Muscle layer of duodenum (tissue), 2 donors: ENCODE measurements around the gene SLC4A3.
"Not testable (repeated sequence)": the region's sequence is repeated elsewhere in the genome, so short reads cannot be mapped to it uniquely, and the experiment has no call there.

ENCODE experiments used
- H3K27ac ChIP-seq: one replicate; pipeline ENCODE4 v1.7.0; 2013; ENCODE audit warnings: mild to moderate bottlenecking, low read length
- H3K27me3 ChIP-seq: one replicate; pipeline ENCODE4 v1.7.0; 2013; ENCODE audit warnings: low read depth, mild to moderate bottlenecking, control low read depth, low read length
- H3K36me3 ChIP-seq, 2 donors: one replicate each; pipeline ENCODE4 v1.7.0; 2013; ENCODE audit warnings: low read length in 2 of 2, control low read depth in 1 of 2, mild to moderate bottlenecking in 1 of 2; ENCODE audit not compliant: insufficient read depth in 2 of 2, control insufficient read depth in 1 of 2
- H3K4me1 ChIP-seq, 2 donors: one replicate each; pipeline ENCODE4 v1.7.0; 2013; ENCODE audit warnings: low read length in 2 of 2, mild to moderate bottlenecking in 2 of 2, control low read depth in 1 of 2, moderate library complexity in 1 of 2; ENCODE audit not compliant: insufficient read depth in 2 of 2, control insufficient read depth in 1 of 2
- H3K4me3 ChIP-seq, 2 donors: one replicate each; pipeline ENCODE4 v1.7.0; 2013; ENCODE audit warnings: low read length in 2 of 2, low read depth in 1 of 2, mild to moderate bottlenecking in 1 of 2
- H3K9me3 ChIP-seq, 2 donors: one replicate each; pipeline ENCODE4 v1.7.0; 2013; ENCODE audit warnings: low read length in 2 of 2, control low read depth in 1 of 2, mild to moderate bottlenecking in 1 of 2; ENCODE audit not compliant: control insufficient read depth in 1 of 2
- donor health status: healthy.

SLC4A3 gene

DNA sequence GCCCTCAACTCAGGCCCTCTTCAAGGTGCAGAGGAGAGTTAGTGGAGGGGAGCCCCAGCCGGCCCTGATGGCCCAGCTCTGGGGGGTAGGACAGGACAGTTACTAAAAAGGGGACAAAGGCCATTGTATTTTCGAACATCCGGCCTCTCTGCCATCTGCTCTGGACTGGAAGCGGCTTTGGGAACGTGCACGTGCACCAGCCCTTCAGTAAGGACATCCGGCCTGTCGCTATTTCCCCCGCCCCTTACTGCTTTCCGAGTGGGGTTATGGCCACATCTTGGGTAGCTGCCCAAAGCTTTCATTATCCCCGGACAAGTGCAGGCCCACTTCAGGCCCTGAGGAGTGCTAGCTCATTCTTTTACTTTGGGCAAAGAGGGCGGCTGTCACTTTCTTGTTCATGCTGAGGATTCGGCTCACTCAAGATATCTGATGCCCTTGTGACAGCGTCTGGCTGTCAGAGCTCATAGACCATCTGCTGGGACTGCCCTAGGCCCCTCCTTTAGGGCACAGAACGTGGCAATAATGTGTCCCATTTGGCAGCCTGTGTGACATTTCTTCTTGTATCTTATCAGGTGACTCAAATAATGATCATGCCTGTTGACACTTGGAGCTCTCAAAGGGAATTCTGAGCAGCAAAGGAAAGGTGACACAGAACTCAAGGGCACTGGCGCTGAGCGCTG is 17.5 kb downstream of the SLC4A3 start:
- Histone ChIP-seq H3K36me3 (no peaks in the 10 kb centered on the region), H3K27me3 (no peaks in the 10 kb centered on the region), H3K9me3 (no peaks in the 10 kb centered on the region), H3K4me3 (no peak overlapping the region), H3K27ac (peak overlapping the region; percentile 2), H3K4me1 (peaks cover 0 to 18% of the 10 kb centered on the region in 2 donors)

GRCh38 chr2:219645631-219646527 is 18.4 kb downstream of the SLC4A3 start:
- Histone ChIP-seq H3K27ac (no peak overlapping the region), H3K9me3 (no peaks in the 10 kb centered on the region)

GRCh38 chr2:219648176-219648575 is 20.7 kb downstream of the SLC4A3 start:
- Histone ChIP-seq H3K27ac (no peak overlapping the region), H3K4me1 (peaks cover 0 to 9% of the 10 kb centered on the region in 2 donors), H3K36me3 (no peaks in the 10 kb centered on the region), H3K27me3 (peaks cover 5% of the 10 kb centered on the region), H3K9me3 (no peaks in the 10 kb centered on the region), H3K4me3 (no peak overlapping the region)

More at GRCh38 chr2:219645631-219646527, 18.4 kb downstream of the SLC4A3 start:
- Histone ChIP-seq H3K27me3 (peaks cover 4% of the 10 kb centered on the region), H3K36me3 (no peaks in the 10 kb centered on the region), H3K4me1 (peaks cover 0 to 18% of the 10 kb centered on the region in 2 donors), H3K4me3 (no peak overlapping the region)

DNA sequence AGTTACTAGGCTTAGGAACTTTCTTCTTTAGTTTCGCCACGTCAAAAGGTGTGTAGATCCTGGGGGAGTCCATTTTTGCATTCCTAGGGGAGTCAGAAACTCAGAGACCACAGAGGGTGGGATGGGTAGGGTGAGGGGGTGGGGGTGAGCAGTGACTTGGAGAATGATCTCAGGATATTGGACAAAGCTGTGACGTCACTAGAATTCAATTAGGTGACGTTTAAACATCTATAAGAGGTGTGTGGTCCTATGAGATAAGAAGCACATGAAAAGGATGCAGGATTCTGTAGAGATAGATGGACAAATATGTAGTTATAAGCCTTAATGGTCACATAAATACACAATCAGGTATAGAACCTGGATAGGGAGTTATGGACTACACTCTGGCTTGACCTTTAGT is 21.5 kb downstream of the SLC4A3 start:
- Histone ChIP-seq H3K4me1 (peaks cover 0 to 9% of the 10 kb centered on the region in 2 donors), H3K27me3 (peaks cover 5% of the 10 kb centered on the region), H3K9me3 (no peaks in the 10 kb centered on the region), H3K27ac (no peak overlapping the region), H3K36me3 (no peaks in the 10 kb centered on the region), H3K4me3 (no peak overlapping the region)

- Histone ChIP-seq H3K27me3 (peaks cover 5% of the 10 kb centered on the region), H3K36me3 (no peaks in the 10 kb centered on the region), H3K4me1 (peaks cover 0 to 5% of the 10 kb centered on the region in 2 donors), H3K4me3 (no peak overlapping the region), H3K27ac (no peak overlapping the region), H3K9me3 (no peaks in the 10 kb centered on the region)
Measured at GRCh38 chr2:219650426-219651248, 23.2 kb downstream of the SLC4A3 start.

DNA sequence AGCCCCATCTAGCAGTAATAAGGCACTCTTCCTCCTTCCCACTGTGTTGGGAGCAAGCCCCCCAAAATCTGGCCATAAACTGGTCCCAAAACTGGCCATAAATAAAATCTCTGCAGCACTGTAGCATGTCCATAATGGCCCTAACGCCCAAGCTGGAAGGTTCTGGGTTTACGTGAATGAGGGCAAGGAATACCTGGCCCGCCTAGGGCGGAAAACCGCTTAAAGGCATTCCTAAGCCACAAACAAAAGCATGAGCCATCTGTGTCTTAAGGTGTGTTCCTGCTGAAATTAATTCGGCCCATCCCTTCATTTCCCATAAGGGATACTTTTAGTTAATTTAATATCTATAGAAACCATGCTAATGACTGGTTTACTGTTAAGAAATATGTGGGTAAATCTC is 24.2 kb downstream of the SLC4A3 start:
- not testable (repeated sequence) for H3K9me3 ChIP-seq, H3K27me3 ChIP-seq, H3K4me3 ChIP-seq, H3K36me3 ChIP-seq, H3K27ac ChIP-seq, H3K4me1 ChIP-seq

DNA sequence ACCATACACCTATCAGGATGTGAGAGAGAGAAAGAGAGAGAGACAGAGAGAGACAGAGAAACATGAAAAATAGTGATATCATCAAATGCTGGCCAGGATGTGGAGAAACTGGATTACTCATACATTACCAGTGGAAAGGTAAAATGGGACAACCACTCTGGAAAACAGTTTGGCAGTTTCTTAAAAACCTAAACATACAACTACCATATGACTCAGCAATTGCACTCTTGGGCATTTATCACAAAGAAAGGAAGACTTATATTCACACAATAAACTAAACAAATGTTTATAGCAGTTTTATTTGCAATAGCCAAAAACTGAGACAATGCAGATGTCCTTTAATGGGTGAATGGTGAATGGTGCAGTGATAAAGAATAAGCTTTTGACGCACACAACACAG is 29.1 kb downstream of the SLC4A3 start:
- H3K27ac ChIP-seq: no peak overlapping the region
- H3K4me1 ChIP-seq: no peaks in the 10 kb centered on the region
- H3K36me3 ChIP-seq: no peaks in the 10 kb centered on the region
- H3K9me3 ChIP-seq: peaks cover 4 to 7% of the 10 kb centered on the region in 2 donors
- no peaks in the 10 kb centered on the region for H3K27me3 ChIP-seq
- no peak overlapping the region for H3K4me3 ChIP-seq

GRCh38 chr2:219658196-219658846 is 30.9 kb downstream of the SLC4A3 start:
- no peaks in the 10 kb centered on the region for H3K4me1 ChIP-seq
- no peak overlapping the region for H3K27ac ChIP-seq
- no peak overlapping the region for H3K4me3 ChIP-seq
- peaks cover 5 to 10% of the 10 kb centered on the region in 2 donors for H3K9me3 ChIP-seq
- H3K27me3 ChIP-seq: no peaks in the 10 kb centered on the region
- H3K36me3 ChIP-seq: no peaks in the 10 kb centered on the region

GRCh38 chr2:219658874-219659273 is 31.4 kb downstream of the SLC4A3 start:
- Histone ChIP-seq H3K27ac (no peak overlapping the region), H3K36me3 (no peaks in the 10 kb centered on the region), H3K9me3 (peaks cover 5 to 10% of the 10 kb centered on the region in 2 donors), H3K27me3 (no peaks in the 10 kb centered on the region), H3K4me1 (no peaks in the 10 kb centered on the region), H3K4me3 (no peak overlapping the region)

DNA sequence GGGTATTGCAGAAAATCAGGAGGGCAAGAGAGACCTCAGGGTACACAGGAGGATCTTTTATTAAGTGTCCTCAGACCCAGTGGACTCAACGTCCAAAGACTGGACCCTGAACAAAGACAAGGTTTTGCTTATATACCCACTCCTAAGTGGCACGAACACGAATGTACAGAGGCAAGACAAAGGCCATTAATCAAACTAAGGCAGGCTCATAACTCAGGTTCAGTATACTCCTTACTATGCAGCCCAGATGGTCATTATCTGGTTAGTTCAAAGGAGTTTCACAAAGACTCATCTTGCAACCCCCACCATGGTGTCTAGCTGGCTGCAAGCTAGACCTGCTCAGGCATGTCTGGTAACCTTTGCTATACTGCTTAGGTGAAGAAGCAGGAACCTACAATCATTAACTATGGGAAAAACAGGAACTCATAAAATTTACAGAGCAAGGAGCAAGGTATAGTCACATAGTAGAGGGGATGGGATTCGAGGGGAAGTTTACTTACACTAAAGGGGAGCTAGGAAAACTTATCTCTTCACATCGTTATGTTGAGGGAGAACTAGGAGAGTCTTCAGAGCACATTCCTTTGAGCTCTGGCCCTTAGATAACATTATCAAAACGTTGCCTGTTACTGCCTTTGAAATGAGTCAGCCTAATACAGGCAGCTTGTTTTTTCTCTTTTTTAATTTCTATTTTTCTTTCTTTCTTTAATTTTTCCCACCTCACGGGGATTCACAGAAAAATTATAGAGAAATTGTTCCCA is 33.9 kb downstream of the SLC4A3 start:
- Histone ChIP-seq H3K36me3 (no peaks in the 10 kb centered on the region), H3K9me3 (peaks cover 5 to 10% of the 10 kb centered on the region in 2 donors), H3K27ac (no peak overlapping the region), H3K4me3 (no peak overlapping the region), H3K4me1 (peaks cover 0 to 10% of the 10 kb centered on the region in 2 donors), H3K27me3 (no peaks in the 10 kb centered on the region)
